Subcutaneous abdominal adipose tissue (tissue), 5 donors: Measurements from ENCODE around the gene COPS9.

Source experiments
- H3K27ac ChIP-seq: one replicate; pipeline ENCODE4 v1.7.0; 2013; ENCODE audit warnings: low read depth, mild to moderate bottlenecking, inconsistent platforms, low read length, moderate library complexity
- H3K27me3 ChIP-seq, 5 donors: one replicate each; pipeline ENCODE4 v1.7.0; 2013; ENCODE audit warnings: low read length in 5 of 5, inconsistent platforms in 1 of 5; ENCODE audit not compliant: control insufficient read depth in 5 of 5, insufficient read depth in 4 of 5
- H3K36me3 ChIP-seq, 5 donors: one replicate each; pipeline ENCODE4 v1.7.0; 2013; ENCODE audit warnings: low read length in 5 of 5; ENCODE audit not compliant: control insufficient read depth in 5 of 5, insufficient read depth in 5 of 5
- H3K4me1 ChIP-seq, 5 donors: one replicate each; pipeline ENCODE4 v1.7.0; 2013; ENCODE audit warnings: low read length in 5 of 5, mild to moderate bottlenecking in 3 of 5, moderate library complexity in 1 of 5; ENCODE audit not compliant: control insufficient read depth in 5 of 5, insufficient read depth in 5 of 5
- H3K4me3 ChIP-seq, 5 donors: one replicate each; pipeline ENCODE4 v1.7.0; 2013; ENCODE audit warnings: low read length in 5 of 5, low read depth in 1 of 5
- H3K9ac ChIP-seq, 5 donors: one replicate each; pipeline ENCODE4 v1.7.0; 2013; ENCODE audit warnings: low read length in 5 of 5, mild to moderate bottlenecking in 4 of 5, moderate library complexity in 3 of 5
- H3K9me3 ChIP-seq, 5 donors: one replicate each; pipeline ENCODE4 v1.7.0; 2013; ENCODE audit warnings: low read length in 5 of 5; ENCODE audit not compliant: control insufficient read depth in 5 of 5
- donor health status: healthy.
- donor health status: healthy.
- donor health status: healthy.
- donor health status: healthy.
- donor health status: healthy.

Gene COPS9

GRCh38 chr2:240136013-240136670 is at the start of gene COPS9:
Gene COPS9 (minus strand): TSS chr2:240136305. CDS start chr2:240136284, 21 bp downstream.
- H3K9me3 ChIP-seq: no peaks in the 10 kb centered on the region
- peak within 1 kb of the TSS; percentile 86 to 96 (median 88) for H3K4me3 ChIP-seq
- H3K9ac ChIP-seq: peak within 1 kb of the TSS; percentile 87 to 99 (median 97)
- H3K36me3 ChIP-seq: peaks cover 0 to 28% (median 25%) of the 10 kb centered on the region in 5 donors
- H3K27ac ChIP-seq: peak within 1 kb of the TSS; percentile 23
- peaks cover 7 to 34% (median 25%) of the 10 kb centered on the region in 5 donors for H3K4me1 ChIP-seq
- no peaks in the 10 kb centered on the region for H3K27me3 ChIP-seq

GRCh38 chr2:240184656-240185055 is 48.6 kb upstream of the COPS9 start:
- H3K9ac ChIP-seq: no peak overlapping the region
- no peak overlapping the region for H3K27ac ChIP-seq
- H3K9me3 ChIP-seq: no peaks in the 10 kb centered on the region

DNA sequence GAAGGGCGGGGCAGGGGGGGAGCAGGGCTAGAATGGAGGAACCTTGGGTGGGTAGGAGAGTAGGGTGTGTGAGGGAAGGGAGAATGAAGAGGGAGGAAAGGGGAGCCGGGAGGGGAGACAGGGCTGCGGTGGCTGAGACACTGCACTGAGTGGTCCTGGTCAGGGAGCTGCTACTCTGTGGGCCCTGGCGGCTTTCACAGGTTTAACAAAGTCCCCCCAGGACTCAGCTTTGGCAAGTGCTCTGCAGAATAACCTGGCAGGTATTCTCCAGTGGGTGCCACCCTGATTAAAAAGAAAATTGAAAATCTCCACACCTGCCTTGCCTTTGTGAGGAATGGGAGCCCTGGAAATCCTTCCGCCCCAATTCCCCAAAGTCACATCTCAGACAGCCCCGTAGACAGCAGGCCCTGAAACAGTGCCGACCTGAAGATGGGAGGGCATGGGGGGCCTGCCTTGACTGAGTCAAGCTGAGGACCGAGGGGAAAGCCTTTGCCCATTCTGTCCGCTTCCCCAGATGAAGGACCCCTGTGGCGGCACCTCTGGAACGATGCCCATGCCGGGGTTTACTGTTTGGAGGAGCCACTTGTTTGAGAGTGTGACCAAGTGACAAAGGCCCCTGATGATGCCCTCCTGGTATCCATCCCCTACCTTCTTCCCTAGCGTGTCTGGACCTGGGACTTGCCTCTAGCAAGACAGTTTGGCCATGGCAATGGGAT is 47.9 kb upstream of the COPS9 start:
- H3K4me3 ChIP-seq: no peak overlapping the region
- peaks cover 3 to 34% (median 18%) of the 10 kb centered on the region in 5 donors for H3K27me3 ChIP-seq
- H3K4me1 ChIP-seq: peaks cover 0 to 2% (median 0%) of the 10 kb centered on the region in 5 donors
- no peaks in the 10 kb centered on the region for H3K9me3 ChIP-seq
- H3K9ac ChIP-seq: no peak overlapping the region
- no peaks in the 10 kb centered on the region for H3K36me3 ChIP-seq
- H3K27ac ChIP-seq: no peak overlapping the region

More at GRCh38 chr2:240184656-240185055, 48.6 kb upstream of the COPS9 start:
- Histone ChIP-seq H3K4me1 (peaks cover 0 to 2% (median 0%) of the 10 kb centered on the region in 5 donors), H3K27me3 (peaks cover 3 to 29% (median 12%) of the 10 kb centered on the region in 5 donors), H3K4me3 (no peak overlapping the region), H3K36me3 (no peaks in the 10 kb centered on the region)

GRCh38 chr2:240183006-240183874 is 47.1 kb upstream of the COPS9 start:
- no peaks in the 10 kb centered on the region for H3K9me3 ChIP-seq
- no peak overlapping the region for H3K9ac ChIP-seq
- peaks cover 3 to 34% (median 22%) of the 10 kb centered on the region in 5 donors for H3K27me3 ChIP-seq
- H3K27ac ChIP-seq: no peak overlapping the region
- H3K36me3 ChIP-seq: no peaks in the 10 kb centered on the region
- H3K4me1 ChIP-seq: peaks cover 0 to 2% (median 0%) of the 10 kb centered on the region in 5 donors
- no peak overlapping the region for H3K4me3 ChIP-seq

- H3K27me3 ChIP-seq: peaks cover 2 to 34% (median 27%) of the 10 kb centered on the region in 5 donors
These were observed 46.4 kb upstream of the COPS9 start for GRCh38 chr2:240182476-240182875.

DNA sequence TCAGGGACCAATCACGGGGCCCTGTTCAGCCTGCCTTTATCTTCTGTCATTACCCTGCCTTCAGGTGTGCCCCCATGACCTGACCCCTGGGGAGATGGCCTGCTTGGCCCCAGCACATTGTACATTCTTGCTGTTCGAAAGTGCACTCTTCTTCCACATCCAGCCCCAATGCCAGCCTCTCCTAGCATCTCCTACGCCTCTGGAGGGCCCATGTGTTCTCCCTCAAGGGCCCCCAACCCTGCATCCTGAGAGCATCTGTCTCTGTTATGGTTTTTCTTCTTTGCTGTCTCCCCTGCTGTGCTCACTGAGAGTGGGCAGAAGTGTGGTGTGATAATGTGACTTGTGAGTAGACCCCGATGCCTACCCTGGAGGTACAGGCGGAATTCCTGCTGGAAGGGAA is 45.9 kb upstream of the COPS9 start:
- Histone ChIP-seq H3K36me3 (no peaks in the 10 kb centered on the region), H3K4me3 (no peak overlapping the region), H3K9ac (no peak overlapping the region), H3K4me1 (peaks cover 0 to 2% (median 0%) of the 10 kb centered on the region in 5 donors), H3K9me3 (no peaks in the 10 kb centered on the region), H3K27me3 (peaks cover 0 to 34% (median 27%) of the 10 kb centered on the region in 5 donors), H3K27ac (no peak overlapping the region)

More at GRCh38 chr2:240182476-240182875, 46.4 kb upstream of the COPS9 start:
- H3K36me3 ChIP-seq: no peaks in the 10 kb centered on the region
- H3K27ac ChIP-seq: no peak overlapping the region
- peaks cover 0 to 2% (median 0%) of the 10 kb centered on the region in 5 donors for H3K4me1 ChIP-seq
- no peak overlapping the region for H3K9ac ChIP-seq
- no peak overlapping the region for H3K4me3 ChIP-seq
- no peaks in the 10 kb centered on the region for H3K9me3 ChIP-seq

- Histone ChIP-seq H3K27ac (no peak overlapping the region), H3K4me3 (no peak overlapping the region), H3K9ac (no peak overlapping the region), H3K4me1 (peaks cover 0 to 2% (median 0%) of the 10 kb centered on the region in 5 donors), H3K36me3 (no peaks in the 10 kb centered on the region), H3K9me3 (no peaks in the 10 kb centered on the region), H3K27me3 (peaks cover 0 to 28% (median 26%) of the 10 kb centered on the region in 5 donors)
These were observed 44.0 kb upstream of the COPS9 start for GRCh38 chr2:240179941-240180666.

GRCh38 chr2:240179186-240179815 is 43.2 kb upstream of the COPS9 start:
- Histone ChIP-seq H3K27me3 (peaks cover 5 to 31% (median 22%) of the 10 kb centered on the region in 5 donors), H3K4me3 (no peak overlapping the region), H3K4me1 (peaks cover 0 to 2% (median 0%) of the 10 kb centered on the region in 5 donors), H3K27ac (no peak overlapping the region), H3K9me3 (no peaks in the 10 kb centered on the region), H3K36me3 (no peaks in the 10 kb centered on the region), H3K9ac (no peak overlapping the region)

GRCh38 chr2:240178564-240178963 is 42.5 kb upstream of the COPS9 start:
- H3K4me3 ChIP-seq: no peak overlapping the region
- H3K9me3 ChIP-seq: no peaks in the 10 kb centered on the region
- no peaks in the 10 kb centered on the region for H3K36me3 ChIP-seq
- H3K27me3 ChIP-seq: peaks cover 5 to 33% (median 22%) of the 10 kb centered on the region in 5 donors
- peaks cover 0 to 2% (median 0%) of the 10 kb centered on the region in 5 donors for H3K4me1 ChIP-seq
- H3K9ac ChIP-seq: no peak overlapping the region
- H3K27ac ChIP-seq: no peak overlapping the region
